ENCODE results near the gene SNX13.
A peak's percentile ranks its signal among the peaks of the same experiment; 100 is the strongest.

The SNX13 gene

DNA sequence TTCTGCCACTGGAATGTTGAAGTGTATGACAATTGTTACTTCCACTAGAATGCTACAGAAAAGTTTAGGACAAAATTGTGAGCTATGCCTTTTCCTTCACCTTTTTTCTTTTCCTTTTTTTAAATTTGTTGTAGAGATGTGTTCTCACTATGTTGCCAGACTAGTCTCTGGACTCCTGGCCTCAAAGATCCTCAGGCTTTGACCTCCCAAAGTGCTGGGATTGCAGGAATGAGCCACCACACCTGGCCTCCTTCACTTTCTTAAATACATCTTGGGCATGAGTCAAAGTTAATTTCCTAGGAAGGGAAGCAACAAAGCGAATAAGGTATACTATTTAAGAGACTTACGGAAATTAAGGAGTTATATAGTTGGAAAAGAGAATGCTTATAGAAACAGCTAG lies 2.7 kb upstream of the SNX13 start:
- DNase-seq = no peak

DNA sequence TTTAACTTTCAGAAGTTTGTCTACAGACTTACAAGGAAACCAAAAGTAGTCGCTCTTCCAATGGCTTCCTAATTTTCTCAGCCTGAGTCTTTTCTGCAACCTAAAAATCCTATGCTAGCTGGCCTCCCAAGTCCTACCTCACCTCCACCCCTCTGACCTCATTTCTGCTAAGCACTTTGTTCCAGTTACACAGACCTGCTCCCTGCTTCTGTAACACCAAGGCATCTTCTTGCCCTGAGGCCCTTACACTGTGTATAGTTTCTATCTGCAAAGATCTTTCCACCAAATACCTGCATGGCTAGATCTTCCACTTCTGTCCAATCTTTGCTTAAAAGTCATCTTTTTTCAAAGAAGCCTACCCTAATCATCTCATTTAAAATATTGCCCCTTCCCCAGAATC lies 1.9 kb upstream of the SNX13 start:
- DNase-seq = no peak

DNA sequence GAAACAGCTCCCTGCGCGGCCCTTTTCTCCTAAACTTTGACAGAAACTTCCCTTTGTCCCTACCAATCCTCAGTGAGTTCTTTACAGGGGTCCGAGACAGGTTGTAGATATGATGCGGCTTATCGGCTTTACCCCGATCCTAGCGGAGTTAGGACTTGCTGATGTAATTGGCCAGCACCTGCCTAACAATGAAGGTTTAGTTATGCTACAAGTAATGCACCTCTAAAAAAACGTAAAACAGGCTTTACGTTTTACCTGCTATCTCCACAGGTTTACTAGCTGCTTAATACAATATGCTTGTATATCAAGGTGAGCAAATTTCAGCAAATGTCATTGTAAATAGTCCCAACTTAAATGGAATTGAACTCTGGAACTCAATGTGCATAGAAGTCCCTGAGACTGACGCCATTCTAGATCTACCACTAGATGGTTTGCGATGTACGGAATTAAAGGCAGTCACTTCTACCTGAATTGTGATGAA lies 697 bp upstream of the SNX13 start:
- no peak for DNase-seq

DNA sequence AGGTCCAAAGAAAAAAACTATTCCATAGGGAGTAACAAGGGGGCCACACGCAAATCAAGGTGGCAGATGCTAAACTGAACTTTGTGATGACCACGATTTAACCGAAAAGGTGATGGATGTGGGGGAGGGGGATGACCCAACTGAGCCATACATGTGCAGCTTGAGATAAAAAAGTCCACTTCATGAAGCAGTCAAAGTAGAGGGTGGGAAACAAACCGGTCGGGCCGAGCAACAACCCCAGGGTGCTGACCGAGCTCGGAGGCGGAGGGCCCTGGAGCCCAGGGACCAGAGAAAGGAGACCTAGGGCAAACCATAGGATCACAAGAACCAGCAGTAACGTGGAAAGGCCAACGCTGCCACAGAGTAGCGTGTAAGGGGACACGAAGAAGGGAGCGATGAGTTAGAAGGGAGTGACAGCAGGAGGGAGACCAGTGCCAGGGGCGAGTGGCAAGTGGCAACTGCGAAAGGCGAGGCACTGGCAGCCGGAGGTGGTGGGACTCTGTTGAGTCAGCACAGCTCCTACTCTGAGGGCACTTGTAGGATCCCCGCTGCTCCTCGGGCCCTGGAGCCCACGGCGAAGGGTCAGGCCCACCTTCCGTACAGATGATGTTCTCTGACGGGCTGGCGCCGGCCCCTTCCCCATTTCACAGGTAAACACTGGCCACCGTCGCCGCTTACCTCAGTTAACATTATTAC lies 540 bp downstream of the SNX13 start:
- peak in 3 of 4 experiments; percentile 15 to 41 (median 38) for DNase-seq

DNA sequence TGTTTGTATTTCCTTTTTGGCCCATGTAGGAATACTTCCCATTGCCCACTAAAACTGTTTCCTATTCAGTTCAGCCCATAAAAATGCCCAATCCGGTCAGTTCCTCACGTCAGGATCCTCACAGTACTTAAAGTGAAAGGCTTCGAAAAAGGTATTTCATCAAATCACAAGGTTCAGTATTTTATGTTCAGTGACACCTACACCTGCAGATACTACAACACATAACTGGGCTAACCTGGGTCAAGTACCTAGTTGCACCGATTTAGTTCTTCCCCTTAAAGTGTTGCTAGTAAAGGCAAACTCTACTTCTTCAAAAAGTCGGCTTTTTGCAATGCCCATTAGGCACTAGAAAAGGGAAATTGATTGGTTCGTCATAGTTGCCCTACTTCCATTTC lies 1.1 kb downstream of the SNX13 start:
- DNase-seq = no peak

DNA sequence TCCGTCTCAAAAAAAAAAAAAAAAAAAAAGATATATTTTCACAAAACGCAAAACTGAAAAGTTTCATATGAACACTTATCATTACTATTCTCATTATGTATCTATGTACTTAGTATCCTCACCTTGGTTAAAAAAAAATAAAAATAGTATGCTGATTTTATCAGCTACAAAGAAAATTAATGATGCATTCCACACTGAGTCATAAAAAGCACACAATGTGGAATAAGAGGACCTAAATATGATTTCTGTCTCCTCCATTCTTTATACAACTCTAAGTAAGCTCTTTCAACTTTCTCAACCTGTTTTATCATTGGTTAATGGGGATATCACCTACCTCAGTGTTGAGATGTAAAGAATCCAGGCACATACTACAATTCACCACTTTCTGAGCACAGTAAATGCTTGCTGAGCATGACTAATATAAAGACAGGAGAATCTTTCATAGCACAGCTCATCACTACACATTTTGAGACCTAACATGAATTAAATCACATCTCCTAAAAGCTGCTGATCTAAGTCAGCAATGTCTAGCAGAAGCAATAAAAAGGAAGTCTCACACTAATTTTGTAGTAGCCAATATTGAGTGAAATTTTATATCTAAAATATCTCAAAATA lies 2.7 kb downstream of the SNX13 start:
- DNase-seq = no peak

DNA sequence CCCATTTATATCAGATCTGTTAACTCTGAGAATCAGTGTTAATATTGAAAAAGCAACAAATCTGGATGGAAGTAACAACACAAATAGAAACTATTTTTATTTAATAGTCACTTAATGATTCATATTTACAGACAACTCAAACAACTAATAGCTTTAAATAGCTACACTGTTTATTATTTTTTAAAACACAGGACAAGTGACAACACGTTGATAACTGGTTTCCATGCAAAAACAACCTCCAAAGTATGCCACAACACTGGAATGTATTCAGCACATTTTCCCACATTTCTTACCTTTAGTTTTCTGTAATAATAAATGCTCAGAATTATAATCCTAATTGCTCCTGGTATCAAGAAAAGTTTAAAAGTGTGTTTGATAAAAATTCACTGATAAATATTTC lies 4.0 kb downstream of the SNX13 start:
- no peak for DNase-seq

DNA sequence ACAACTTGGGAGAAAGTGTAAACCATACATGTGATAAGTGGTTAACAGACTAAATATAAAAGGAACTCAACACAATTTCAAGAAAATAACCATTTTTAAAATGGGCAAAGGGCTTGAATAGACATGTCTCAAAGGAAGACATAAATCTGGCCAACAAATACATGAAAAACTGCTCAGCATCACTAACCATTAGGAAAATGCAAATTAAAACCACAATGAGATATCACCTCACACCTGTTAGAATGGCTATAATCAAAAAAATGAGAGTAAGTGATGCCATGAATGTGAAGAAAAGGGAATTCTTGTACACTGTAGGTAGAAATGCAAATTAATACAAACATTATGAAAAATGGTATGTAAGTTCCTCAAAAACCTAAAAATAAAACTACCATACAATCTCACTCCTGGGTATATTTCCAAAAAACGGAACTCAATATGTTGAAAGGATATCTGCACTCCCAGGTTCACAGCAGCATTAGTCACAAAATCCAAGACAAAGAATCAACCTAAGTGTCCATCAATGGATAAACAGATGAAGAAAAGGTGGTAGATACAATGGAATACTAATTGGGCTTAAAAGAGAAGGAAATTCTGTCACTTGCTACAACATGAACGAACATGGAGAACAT lies 5.6 kb downstream of the SNX13 start:
- no peak for DNase-seq

DNA sequence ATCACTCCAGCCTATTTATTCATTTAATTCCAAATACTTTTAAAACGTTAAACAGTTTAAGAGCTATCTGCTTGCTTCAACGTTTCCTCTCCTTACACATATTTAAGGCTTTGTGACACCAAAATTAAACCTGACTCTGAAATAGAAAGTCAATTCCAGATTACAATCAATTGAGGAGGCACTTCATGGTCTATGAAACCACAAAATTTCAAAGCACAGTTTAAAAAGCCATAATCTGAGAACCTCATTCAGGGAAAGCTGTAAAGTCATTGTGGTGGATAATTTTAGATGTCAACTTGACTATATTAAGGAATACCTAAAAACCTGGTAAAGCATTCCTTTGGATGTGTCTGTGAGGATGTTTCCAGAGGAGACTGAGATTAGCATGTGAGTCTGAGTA lies 6.2 kb downstream of the SNX13 start:
- no peak for DNase-seq

DNA sequence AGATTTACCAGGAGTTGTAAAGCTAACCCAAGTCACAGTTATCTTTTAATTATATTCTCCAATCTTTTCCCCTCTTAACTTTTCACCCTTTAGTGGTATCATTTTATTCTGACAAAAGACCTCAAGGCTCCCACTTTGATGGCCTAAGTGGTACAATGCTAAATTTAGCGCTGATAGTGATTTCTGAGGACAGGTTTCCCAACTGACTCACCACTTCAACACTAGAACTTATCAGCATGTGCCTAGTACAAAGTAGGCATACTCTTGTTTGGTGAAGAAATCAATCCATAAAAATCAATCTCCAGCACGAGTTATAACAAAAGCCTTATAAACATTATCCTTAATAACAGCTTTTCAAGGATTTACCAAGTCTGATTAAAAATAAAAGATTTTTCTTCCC lies 7.5 kb downstream of the SNX13 start:
- DNase-seq = no peak

DNA sequence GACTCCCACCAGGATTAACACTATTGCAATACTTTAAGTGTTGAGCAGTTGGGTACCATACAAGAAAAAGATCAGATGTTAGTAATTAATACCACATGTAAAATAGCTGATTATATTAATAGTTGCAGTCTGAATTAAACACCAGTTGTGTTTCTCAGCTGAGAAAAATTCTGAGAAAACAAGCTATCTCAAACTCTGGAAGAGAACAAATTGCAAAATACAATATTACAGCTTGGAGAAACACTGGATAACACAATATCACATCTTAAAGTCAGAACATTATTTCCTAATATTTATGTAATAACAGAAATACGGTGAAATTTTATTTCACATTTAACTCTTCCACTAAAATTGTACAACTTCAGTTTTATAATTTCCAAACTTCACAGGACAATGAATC lies 9.2 kb downstream of the SNX13 start:
- no peak for DNase-seq

DNA sequence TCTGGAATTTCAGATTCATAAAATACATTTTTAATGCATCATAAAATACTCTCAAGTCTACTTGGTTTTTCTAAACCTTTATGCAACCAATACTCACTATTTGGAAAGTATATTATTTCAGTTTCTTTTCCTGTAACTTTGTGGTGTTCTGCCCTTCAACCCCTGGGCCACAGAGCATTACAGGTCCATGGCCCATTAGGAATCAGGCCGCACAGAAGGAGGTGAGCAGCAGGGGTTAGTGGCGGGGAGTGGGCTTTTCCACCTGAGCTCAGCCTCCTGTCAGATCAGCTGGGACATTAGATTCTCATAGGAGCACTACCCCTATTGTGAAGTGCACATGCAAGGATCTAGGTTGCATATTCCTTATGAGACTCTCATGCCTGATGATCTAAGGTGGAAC lies 9.7 kb downstream of the SNX13 start:
- DNase-seq = no peak

DNA sequence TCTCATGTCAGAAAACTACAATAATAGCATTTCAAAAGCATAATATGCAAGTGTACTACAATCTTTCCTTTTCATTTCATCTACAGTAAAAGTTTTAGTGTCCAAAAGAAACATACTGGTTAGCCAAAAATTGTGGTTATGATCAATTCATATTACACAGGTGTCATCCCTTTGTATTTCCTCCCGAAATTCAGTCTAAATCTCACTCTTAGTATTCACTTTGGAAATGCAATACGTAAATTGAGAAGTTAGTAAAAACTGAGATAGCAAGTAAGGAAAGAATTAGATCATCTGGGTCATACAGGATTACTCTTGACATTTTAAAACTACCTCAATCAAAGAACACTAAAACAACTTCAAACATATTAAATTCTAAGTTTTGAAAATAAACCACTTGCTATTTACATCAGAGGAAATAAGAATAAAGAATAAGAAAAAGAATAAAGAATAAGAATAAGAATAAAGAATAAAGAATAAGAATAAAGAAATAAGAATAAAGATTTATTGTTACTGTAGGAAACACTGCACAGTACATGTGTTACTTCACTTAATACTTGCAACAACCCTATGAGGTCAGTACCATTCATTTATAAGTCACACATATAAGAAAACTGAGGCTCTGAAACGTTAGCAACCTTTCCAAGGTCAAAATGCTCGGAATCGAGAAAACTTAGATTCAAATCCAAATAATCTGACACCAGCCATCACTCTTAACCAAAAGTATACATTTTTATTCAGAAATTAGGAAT lies 10.5 kb downstream of the SNX13 start:
- no peak for DNase-seq

DNA sequence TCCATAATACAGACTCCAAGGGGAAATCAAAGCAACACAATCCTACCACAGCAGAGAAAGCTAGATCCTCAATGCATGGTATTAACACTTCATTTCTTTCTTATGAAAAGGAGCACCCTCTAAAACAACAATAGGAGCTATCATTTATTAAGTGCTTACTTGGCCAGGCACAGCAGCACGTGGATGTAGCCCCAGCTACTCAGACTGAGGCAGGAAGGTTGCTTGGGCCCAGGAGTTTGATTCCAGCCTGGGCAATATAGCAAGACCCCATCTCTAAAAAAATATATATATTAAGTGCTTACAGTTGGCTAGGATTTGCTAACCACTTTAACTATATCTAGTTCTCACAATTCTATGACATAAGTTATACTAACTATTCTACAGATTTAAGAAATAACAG lies 12.2 kb downstream of the SNX13 start:
- DNase-seq = no peak

DNA sequence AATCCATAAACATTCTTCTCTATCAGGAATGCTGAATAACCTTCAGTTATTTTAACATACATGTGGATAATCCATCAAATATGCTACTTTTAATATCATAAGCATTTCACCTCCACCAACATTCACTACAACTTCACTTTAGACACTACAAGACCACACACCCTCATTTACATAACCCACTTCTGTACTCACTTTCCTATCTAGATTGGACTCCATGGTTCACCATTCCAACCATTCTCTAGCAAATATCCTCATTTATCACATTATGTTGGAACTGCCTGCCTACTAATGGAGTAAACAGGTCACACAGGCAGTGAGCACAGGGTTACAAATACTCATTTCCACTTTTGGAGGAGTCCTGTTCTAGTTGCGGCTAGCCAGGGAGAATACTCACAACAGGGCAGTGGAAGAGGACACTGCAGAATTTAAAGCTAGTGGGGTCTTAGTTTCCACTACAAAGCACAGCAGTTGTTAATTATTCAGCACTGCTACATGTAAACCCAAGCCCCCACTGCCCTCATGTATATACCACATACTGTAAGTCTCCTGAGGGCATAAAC lies 18.4 kb downstream of the SNX13 start:
- no peak for DNase-seq

DNA sequence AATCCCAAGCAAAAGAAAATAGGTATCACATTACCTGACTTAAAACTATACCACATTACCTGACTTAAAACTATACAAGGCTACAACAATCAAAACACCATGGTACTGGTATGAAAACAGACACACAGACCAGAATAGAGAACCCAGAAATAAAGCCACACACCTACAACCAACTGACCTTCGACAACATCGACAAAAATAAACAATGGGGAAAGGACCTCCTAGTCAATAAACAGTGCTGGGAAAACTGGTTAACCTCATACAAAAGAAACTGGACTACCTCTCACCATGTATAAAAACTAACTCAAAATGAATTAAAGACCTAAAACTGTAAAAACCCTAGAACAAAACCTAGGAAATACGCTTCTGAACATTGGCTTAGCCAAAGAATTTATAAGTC lies 22.5 kb downstream of the SNX13 start:
- DNase-seq = no peak

DNA sequence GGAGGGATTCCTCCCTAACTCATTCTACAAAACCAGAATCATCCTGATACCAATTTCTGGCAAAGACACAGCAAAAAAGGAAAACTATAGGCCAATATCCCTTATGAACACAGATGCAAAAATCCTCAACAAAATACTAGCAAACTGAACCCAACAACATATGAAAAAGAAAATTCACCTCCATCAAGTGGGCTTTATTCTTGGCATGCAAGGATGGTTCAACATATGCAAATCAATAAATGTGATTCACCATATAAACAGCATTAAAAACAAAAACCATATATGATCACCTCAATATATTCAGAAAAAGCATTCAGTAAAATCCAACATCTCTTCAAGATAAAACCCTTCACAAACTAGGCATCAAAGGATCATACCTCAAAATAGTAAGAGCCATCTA lies 23.5 kb downstream of the SNX13 start:
- no peak for DNase-seq

DNA sequence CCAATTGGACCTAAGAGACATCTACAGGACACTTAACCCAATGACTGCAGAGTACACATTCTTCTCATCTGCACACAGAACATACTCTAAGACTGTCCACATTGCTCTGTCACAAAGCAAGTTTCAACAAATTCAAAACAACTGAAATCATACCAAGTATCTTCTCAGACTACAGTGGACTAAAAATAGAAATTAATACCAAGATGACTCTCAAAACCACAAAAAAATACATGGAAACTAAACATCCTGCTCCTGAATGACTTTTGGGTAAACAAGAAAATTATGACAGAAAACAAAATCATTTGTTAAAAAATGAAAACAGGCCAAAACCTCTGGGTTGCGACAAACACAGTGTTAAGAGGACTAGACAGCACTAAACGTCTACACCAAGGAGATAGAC lies 24.5 kb downstream of the SNX13 start:
- DNase-seq = no peak

DNA sequence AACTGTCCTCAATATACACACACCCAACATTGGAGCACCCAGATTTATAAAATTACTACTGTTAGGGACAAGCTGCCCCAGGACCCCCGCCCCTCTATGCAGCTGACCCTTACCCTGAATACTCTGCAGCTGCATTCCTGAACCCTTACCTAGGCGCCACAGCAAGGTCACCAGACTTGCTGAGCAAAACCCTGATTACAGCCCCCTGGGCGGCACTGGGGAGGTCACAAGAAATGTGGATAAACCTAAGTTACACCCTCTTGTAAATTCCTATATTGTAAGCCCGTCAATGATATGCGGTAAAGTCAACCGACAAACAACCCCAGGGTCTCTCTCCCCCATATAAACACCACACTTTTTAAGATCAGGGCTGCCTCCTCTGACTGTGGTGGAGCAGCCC lies 25.1 kb downstream of the SNX13 start:
- DNase-seq = no peak

DNA sequence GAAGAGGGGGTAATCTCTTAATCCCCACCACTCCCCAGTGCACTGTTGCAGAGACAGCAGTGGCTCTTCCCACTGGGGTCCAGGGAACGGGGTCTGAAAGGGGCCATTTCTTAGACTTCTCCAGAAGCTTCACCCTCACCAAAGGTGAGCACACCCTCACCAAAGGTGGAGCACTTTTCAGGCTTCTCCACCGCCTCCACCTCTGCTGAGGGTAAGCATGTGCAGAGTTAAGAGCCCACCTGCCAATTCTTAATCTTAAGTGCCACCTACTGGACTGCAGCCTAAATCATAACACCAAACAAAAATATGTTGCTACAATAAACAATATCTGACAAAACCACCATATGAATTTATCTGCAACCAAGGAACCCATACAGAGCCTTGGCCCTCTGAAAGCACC lies 27.0 kb downstream of the SNX13 start:
- no peak for DNase-seq

DNA sequence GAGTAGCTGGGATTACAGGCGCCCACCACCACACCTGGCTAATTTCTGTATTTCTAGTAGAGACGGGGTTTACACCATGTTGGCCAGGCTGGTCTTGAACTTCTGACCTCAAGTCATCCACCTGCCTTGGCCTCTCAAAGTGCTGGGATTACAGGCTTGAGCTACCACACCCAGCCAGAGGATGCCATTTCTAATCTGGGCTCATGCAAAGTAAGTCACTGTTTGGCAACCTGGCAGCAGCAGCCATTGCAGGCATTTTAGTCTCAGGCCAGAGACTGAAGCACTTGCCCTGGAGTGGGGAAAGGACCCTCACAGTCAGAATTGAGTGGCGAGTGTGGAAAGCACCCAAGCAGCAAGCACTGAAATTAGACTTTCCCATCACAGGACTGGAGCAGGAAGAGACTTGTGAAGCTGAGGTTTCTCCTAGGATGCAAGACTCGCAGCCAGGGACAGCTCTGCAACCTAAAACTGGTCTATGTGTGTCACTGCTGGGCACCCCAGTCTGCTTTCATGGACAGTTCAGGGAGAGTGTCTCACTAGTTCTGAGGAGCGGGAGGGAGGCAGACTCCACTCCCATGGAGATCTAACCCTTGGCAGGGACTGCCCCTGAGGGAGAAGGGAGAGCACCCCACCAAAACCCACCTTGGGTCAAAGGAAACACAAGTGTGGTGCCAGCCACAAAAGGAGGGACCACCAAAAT lies 27.6 kb downstream of the SNX13 start:
- no peak for DNase-seq

DNA sequence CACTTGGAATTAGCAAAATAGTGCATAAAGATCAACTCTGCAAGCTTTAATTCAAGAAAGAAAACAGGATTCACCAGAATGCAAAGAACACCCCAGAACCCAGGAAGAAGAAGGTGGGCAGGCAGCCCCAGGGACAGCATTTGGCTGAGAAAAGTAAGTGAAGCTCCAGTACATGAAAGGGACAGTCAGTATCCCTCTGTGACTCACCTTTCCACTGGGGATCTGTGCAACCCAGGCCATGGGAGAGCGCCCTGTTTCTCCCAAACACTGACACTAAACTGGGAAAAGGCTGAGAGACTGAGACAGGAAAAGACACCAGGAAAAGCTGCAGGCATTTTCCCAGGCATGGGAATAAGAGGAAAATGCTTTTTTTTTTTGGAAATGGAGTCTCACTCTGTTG lies 28.2 kb downstream of the SNX13 start:
- no peak for DNase-seq

DNA sequence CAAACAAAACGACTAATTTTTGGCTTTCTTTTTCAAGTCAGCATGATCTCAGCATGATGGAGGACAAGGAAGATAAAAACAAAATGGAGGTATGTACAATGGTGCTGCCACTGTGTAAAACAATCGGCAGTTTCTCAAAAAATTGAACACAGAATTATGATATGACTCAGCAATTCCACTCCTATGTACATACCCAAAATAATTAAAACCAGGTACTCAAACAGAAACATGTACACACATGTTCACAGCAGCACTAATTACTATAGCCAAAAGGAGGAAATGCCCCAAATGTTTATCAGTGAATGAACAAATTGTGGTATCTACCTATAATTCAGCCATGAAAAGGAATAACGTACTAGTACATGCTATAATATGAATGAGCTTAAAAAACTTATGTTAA lies 29.9 kb downstream of the SNX13 start:
- no peak for DNase-seq

Measured in activated naive CD4-positive, alpha-beta T cell (primary cell).